ENCODE results near the gene COG5.
"Not testable (repeated sequence)": the region's sequence is repeated elsewhere in the genome, so short reads cannot be mapped to it uniquely, and the experiment has no call there.

The COG5 gene

GRCh38 chr7:107538001-107538400, 25.7 kb downstream of the COG5 start:
- H3K9ac ChIP-seq (ENCODE audit: low read length): no peak overlapping the region
- no peaks in the 10 kb centered on the region for H3K9me3 ChIP-seq (ENCODE audit: control insufficient read depth, low read depth, low read length)
- H3K4me1 ChIP-seq (ENCODE audit: control insufficient read depth, low read depth, low read length): peaks cover 5% of the 10 kb centered on the region
- H3K4me3 ChIP-seq (ENCODE audit: low read length): no peak overlapping the region
- H3K36me3 ChIP-seq (ENCODE audit: control insufficient read depth, low read depth, low read length): no peaks in the 10 kb centered on the region
- H3K27ac ChIP-seq (ENCODE audit: low read length): no peak overlapping the region
- H3K27me3 ChIP-seq (ENCODE audit: control insufficient read depth, insufficient read depth, low read length): no peaks in the 10 kb centered on the region

GRCh38 chr7:107537228-107537627, 26.5 kb downstream of the COG5 start:
- H3K36me3 ChIP-seq (ENCODE audit: control insufficient read depth, low read depth, low read length); H3K27ac ChIP-seq (ENCODE audit: low read length): not testable (repeated sequence)

DNA sequence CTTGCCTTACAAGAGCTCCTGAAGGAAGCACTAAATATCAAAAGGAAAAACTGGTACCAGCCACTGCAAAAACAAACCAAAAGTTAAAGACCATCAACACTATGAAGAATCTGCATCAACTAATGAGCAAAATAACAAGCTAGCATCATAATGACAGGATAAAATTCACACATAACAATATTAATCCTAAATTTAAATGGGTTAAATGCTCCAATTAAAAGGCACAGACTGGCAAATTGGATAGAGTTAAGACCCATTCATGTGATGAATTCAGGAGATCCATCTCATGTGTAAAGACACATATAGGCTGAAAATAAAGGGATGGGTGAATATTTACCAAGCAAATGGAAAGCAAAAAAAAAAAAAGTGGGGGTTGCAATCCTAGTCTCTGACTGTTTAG, 29.6 kb downstream of the COG5 start:
- Histone ChIP-seq H3K27ac (ENCODE audit: low read length) (no peak overlapping the region), H3K36me3 (ENCODE audit: control insufficient read depth, low read depth, low read length) (no peaks in the 10 kb centered on the region), H3K9ac (ENCODE audit: low read length) (no peak overlapping the region), H3K9me3 (ENCODE audit: control insufficient read depth, low read depth, low read length) (no peaks in the 10 kb centered on the region), H3K4me3 (ENCODE audit: low read length) (no peak overlapping the region), H3K4me1 (ENCODE audit: control insufficient read depth, low read depth, low read length) (peaks cover 11% of the 10 kb centered on the region), H3K27me3 (ENCODE audit: control insufficient read depth, insufficient read depth, low read length) (no peaks in the 10 kb centered on the region)

More at GRCh38 chr7:107537228-107537627, 26.5 kb downstream of the COG5 start:
- H3K4me1 ChIP-seq (ENCODE audit: control insufficient read depth, low read depth, low read length); H3K4me3 ChIP-seq (ENCODE audit: low read length); H3K9ac ChIP-seq (ENCODE audit: low read length); H3K9me3 ChIP-seq (ENCODE audit: control insufficient read depth, low read depth, low read length); H3K27me3 ChIP-seq (ENCODE audit: control insufficient read depth, insufficient read depth, low read length): not testable (repeated sequence)

DNA sequence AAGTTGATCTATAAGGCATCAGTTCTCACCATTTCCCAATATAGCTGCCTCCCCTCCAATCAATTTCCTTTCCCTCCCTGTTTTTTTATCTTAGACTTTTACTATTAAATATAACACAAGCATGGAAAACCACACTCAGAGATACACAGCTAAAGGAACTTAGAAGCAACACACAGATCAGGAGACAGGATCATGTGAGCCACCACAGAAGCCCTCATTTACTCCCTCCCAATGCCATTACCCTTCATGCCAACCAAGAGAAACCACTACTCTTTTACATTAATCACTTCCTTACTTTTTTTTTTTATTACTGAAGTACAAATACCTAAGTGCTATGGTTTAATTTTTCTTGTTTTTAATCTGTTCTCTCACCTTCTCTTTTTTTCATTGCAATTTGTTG, 33.0 kb downstream of the COG5 start:
- no peaks in the 10 kb centered on the region for H3K9me3 ChIP-seq (ENCODE audit: control insufficient read depth, low read depth, low read length)
- peaks cover 6% of the 10 kb centered on the region for H3K4me1 ChIP-seq (ENCODE audit: control insufficient read depth, low read depth, low read length)
- no peak overlapping the region for H3K4me3 ChIP-seq (ENCODE audit: low read length)
- no peak overlapping the region for H3K27ac ChIP-seq (ENCODE audit: low read length)
- H3K9ac ChIP-seq (ENCODE audit: low read length): no peak overlapping the region
- H3K36me3 ChIP-seq (ENCODE audit: control insufficient read depth, low read depth, low read length): no peaks in the 10 kb centered on the region
- H3K27me3 ChIP-seq (ENCODE audit: control insufficient read depth, insufficient read depth, low read length): no peaks in the 10 kb centered on the region

- Histone ChIP-seq H3K36me3 (ENCODE audit: control insufficient read depth, low read depth, low read length) (no peaks in the 10 kb centered on the region), H3K4me3 (ENCODE audit: low read length) (no peak overlapping the region), H3K27ac (ENCODE audit: low read length) (no peak overlapping the region), H3K4me1 (ENCODE audit: control insufficient read depth, low read depth, low read length) (peaks cover 6% of the 10 kb centered on the region), H3K27me3 (ENCODE audit: control insufficient read depth, insufficient read depth, low read length) (no peaks in the 10 kb centered on the region), H3K9me3 (ENCODE audit: control insufficient read depth, low read depth, low read length) (no peaks in the 10 kb centered on the region), H3K9ac (ENCODE audit: low read length) (no peak overlapping the region)
Measured at GRCh38 chr7:107528461-107528860, 35.3 kb downstream of the COG5 start.

DNA sequence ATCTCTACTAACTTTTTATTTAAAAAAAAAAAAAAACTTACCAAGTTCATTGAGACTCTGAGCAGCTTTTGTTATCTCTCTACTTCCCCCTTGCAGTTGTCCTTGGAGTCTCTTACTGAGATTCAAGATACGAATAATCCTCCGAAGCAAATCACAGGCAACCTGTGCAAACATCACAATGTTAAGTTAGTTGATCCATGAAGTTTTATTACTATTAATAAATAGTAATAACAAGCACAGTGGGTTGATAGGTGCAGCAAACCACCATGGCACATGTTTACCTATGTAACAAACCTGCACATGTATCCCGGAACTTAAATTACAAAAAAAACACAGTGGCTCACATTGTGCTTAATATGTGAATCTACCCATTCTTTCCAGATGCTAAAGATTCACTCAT, 36.5 kb downstream of the COG5 start:
- H3K4me3 ChIP-seq (ENCODE audit: low read length): no peak overlapping the region
- no peak overlapping the region for H3K27ac ChIP-seq (ENCODE audit: low read length)
- no peaks in the 10 kb centered on the region for H3K36me3 ChIP-seq (ENCODE audit: control insufficient read depth, low read depth, low read length)
- H3K27me3 ChIP-seq (ENCODE audit: control insufficient read depth, insufficient read depth, low read length): no peaks in the 10 kb centered on the region
- no peaks in the 10 kb centered on the region for H3K9me3 ChIP-seq (ENCODE audit: control insufficient read depth, low read depth, low read length)
- H3K9ac ChIP-seq (ENCODE audit: low read length): no peak overlapping the region
- H3K4me1 ChIP-seq (ENCODE audit: control insufficient read depth, low read depth, low read length): peaks cover 6% of the 10 kb centered on the region

DNA sequence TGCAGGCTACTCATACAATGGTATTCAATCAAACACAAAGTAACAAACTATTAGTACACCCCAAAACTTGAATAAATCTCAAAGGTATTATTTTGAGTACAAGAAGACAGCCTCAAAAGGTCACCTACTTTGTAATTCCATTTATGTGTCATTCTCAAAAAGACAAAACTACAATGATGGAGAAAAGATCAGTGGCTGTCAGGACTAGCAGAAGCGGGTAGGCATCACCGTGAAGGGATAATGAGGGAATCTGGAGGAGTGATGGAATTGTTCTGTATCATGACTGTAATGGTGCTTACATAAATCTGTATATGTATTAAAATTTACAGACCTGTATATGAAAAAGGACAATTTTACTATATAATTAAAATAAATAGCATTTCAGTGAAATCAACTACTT, 37.0 kb downstream of the COG5 start:
- no peaks in the 10 kb centered on the region for H3K27me3 ChIP-seq (ENCODE audit: control insufficient read depth, insufficient read depth, low read length)

DNA sequence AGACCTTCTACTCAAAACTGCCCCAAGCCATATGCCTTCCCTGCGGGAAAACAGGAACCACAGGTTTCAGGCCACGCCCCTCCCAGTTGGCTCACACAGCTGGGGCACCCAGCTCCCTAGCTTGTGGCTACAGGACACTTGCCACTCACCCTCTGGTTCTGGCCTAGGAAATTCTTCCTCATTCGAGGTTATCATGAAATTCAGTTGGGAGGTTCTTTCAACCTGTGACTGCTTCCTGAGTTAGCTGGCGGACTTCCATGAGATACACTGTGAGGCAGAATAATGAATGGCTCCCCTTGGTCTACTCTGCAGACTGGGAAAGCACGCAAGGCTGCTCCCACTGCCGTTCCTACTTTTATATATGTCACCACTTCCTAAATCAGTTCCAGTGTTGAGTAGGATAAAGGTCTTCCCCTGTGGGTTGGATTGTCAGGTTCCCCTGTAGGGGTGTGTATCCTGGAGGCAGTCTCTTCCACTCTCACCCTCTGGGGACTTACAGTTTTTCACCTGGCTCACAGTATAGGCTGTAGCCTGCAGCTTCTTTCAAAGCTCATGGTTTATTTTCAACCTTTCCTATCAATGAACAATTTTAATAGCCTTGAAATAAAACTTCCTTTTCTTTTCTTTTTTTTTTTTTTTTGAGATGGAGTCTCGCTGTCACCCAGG, 56.9 kb downstream of the COG5 start:
- Histone ChIP-seq H3K9ac (ENCODE audit: low read length) (no peak overlapping the region), H3K36me3 (ENCODE audit: control insufficient read depth, low read depth, low read length) (no peaks in the 10 kb centered on the region), H3K4me3 (ENCODE audit: low read length) (no peak overlapping the region), H3K27ac (ENCODE audit: low read length) (no peak overlapping the region), H3K4me1 (ENCODE audit: control insufficient read depth, low read depth, low read length) (no peaks in the 10 kb centered on the region), H3K27me3 (ENCODE audit: control insufficient read depth, insufficient read depth, low read length) (no peaks in the 10 kb centered on the region), H3K9me3 (ENCODE audit: control insufficient read depth, low read depth, low read length) (no peaks in the 10 kb centered on the region)

More for the DNA sequence above, 37.0 kb downstream of the COG5 start:
- Histone ChIP-seq H3K4me3 (ENCODE audit: low read length) (no peak overlapping the region), H3K4me1 (ENCODE audit: control insufficient read depth, low read depth, low read length) (peaks cover 6% of the 10 kb centered on the region), H3K36me3 (ENCODE audit: control insufficient read depth, low read depth, low read length) (no peaks in the 10 kb centered on the region), H3K27ac (ENCODE audit: low read length) (no peak overlapping the region), H3K9ac (ENCODE audit: low read length) (no peak overlapping the region), H3K9me3 (ENCODE audit: control insufficient read depth, low read depth, low read length) (no peaks in the 10 kb centered on the region)

DNA sequence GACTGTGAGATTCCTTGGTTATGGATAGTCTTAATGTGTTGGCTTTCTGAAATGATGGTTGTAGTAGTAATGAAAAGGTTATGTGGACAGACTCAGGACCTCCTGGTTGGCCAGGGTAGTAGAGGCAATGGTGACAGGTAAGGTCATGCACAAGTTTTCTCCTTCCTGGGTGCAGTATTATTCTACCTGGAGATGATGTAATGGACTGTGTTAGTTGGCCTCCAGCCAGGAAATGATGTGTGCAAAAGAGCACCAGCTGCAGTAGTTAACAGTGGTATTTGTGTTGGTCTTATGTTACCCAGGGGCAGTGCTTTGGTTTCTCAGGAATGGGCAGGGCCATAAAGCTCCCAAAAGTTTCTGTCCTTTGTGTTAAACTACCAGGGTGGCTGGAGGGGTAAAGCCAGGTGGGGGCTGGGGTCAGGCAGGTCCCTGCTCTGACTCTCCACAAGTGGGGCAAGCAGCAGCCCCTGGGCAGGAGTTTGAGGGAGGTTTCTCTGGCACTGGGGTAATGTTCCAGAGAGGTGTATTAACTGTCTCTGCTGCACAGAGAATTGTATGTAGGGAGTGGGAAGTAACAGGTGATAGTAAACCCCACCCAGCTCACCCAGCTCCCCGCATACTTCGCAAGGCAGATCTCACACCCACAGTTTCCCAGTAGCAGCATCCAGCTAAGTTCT, 57.6 kb downstream of the COG5 start:
- Histone ChIP-seq H3K27ac (ENCODE audit: low read length) (no peak overlapping the region), H3K36me3 (ENCODE audit: control insufficient read depth, low read depth, low read length) (no peaks in the 10 kb centered on the region), H3K9ac (ENCODE audit: low read length) (no peak overlapping the region), H3K4me1 (ENCODE audit: control insufficient read depth, low read depth, low read length) (no peaks in the 10 kb centered on the region), H3K27me3 (ENCODE audit: control insufficient read depth, insufficient read depth, low read length) (no peaks in the 10 kb centered on the region), H3K4me3 (ENCODE audit: low read length) (no peak overlapping the region), H3K9me3 (ENCODE audit: control insufficient read depth, low read depth, low read length) (no peaks in the 10 kb centered on the region)

- H3K9ac ChIP-seq (ENCODE audit: low read length): no peak overlapping the region
- H3K27ac ChIP-seq (ENCODE audit: low read length): no peak overlapping the region
- no peak overlapping the region for H3K4me3 ChIP-seq (ENCODE audit: low read length)
- H3K36me3 ChIP-seq (ENCODE audit: control insufficient read depth, low read depth, low read length): no peaks in the 10 kb centered on the region
- H3K9me3 ChIP-seq (ENCODE audit: control insufficient read depth, low read depth, low read length): no peaks in the 10 kb centered on the region
- H3K27me3 ChIP-seq (ENCODE audit: control insufficient read depth, insufficient read depth, low read length): no peaks in the 10 kb centered on the region
- no peaks in the 10 kb centered on the region for H3K4me1 ChIP-seq (ENCODE audit: control insufficient read depth, low read depth, low read length)
Measured at GRCh38 chr7:107505362-107505761, 58.4 kb downstream of the COG5 start.

GRCh38 chr7:107503687-107504086, 60.0 kb downstream of the COG5 start:
- Histone ChIP-seq H3K9me3 (ENCODE audit: control insufficient read depth, low read depth, low read length) (no peaks in the 10 kb centered on the region), H3K27ac (ENCODE audit: low read length) (no peak overlapping the region), H3K27me3 (ENCODE audit: control insufficient read depth, insufficient read depth, low read length) (no peaks in the 10 kb centered on the region), H3K4me3 (ENCODE audit: low read length) (no peak overlapping the region), H3K4me1 (ENCODE audit: control insufficient read depth, low read depth, low read length) (no peaks in the 10 kb centered on the region), H3K9ac (ENCODE audit: low read length) (no peak overlapping the region), H3K36me3 (ENCODE audit: control insufficient read depth, low read depth, low read length) (no peaks in the 10 kb centered on the region)

DNA sequence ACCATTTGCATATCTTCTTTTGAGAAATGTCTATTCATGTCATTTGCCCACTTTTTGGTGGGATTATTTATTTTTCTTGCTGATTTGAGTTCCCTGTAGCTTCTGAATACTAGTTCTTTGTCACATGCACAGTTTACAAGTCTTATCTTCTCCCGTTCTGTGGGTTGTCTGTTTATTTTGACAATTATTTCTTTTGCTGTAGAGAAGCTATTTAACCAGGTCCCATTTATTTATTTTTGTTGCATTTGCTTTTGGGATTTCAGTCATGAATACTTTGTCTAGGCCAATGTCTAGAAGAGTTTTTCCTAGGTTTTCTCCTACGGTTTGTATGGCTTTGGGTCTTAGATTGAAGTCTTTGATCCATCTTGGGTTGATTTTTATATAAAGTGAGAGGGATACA, 60.9 kb downstream of the COG5 start:
- H3K9ac ChIP-seq (ENCODE audit: low read length): no peak overlapping the region
- no peak overlapping the region for H3K27ac ChIP-seq (ENCODE audit: low read length)

More for the DNA sequence above, 60.9 kb downstream of the COG5 start:
- H3K9me3 ChIP-seq (ENCODE audit: control insufficient read depth, low read depth, low read length): no peaks in the 10 kb centered on the region
- no peak overlapping the region for H3K4me3 ChIP-seq (ENCODE audit: low read length)
- no peaks in the 10 kb centered on the region for H3K27me3 ChIP-seq (ENCODE audit: control insufficient read depth, insufficient read depth, low read length)
- H3K36me3 ChIP-seq (ENCODE audit: control insufficient read depth, low read depth, low read length): no peaks in the 10 kb centered on the region
- H3K4me1 ChIP-seq (ENCODE audit: control insufficient read depth, low read depth, low read length): no peaks in the 10 kb centered on the region
